Chondrocyte (in vitro differentiated cells): ENCODE measurements around the gene SFMBT2. TPM values are rescaled to one million over a fixed set of nuclear protein-coding genes. Genes with fewer than 3 reads are reported as not detected.
"Not testable (repeated sequence)": the region's sequence is repeated elsewhere in the genome, so short reads cannot be mapped to it uniquely, and the experiment has no call there.

Experiments used
- DNase-seq: peaks from one replicate; pipeline ENCODE4 v3.0.0; 2021; ENCODE audit warnings: mixed read lengths, low spot score
- H3K27ac Mint-ChIP-seq: one replicate; pipeline ENCODE4 v1.8.0; 2021; ENCODE audit warnings: mild to moderate bottlenecking, moderate library complexity, mixed read lengths; ENCODE audit not compliant: unreplicated experiment
- H3K27me3 Mint-ChIP-seq: 2 replicates; pipeline ENCODE4 v1.8.0; 2021; ENCODE audit warnings: low read depth, mixed read lengths
- H3K36me3 Mint-ChIP-seq: 2 replicates; pipeline ENCODE4 v1.8.0; 2021; ENCODE audit warnings: low read depth, mixed read lengths
- H3K4me1 Mint-ChIP-seq: 2 replicates; pipeline ENCODE4 v1.8.0; 2021; ENCODE audit warnings: low read depth, mild to moderate bottlenecking, mixed read lengths
- H3K4me3 Mint-ChIP-seq: one replicate; pipeline ENCODE4 v1.8.0; 2021; ENCODE audit warnings: mild to moderate bottlenecking, moderate library complexity, mixed read lengths; ENCODE audit not compliant: unreplicated experiment
- H3K9me3 Mint-ChIP-seq: 2 replicates; pipeline ENCODE4 v1.8.0; 2021; ENCODE audit warnings: low read depth, mixed read lengths
- CTCF ChIP-seq: fragments of 200-600 bp; sonication (generic); IDR thresholded peaks from 2 replicates; pipeline ENCODE4 v1.5.0; 2021; ENCODE audit warnings: antibody characterized with exemption, mild to moderate bottlenecking, moderate library complexity
- total RNA-seq: library from RNA; stranded (reverse); gene quantifications from 3 replicates; pipeline ENCODE4 v1.2.1, GENCODE V29; 2021

Gene SFMBT2
- total RNA-seq, 1 donor from 2014 or later, result 1.9 TPM

GRCh38 chr10:7193369-7193768 is 217.5 kb downstream of the SFMBT2 start:
- H3K36me3 Mint-ChIP-seq, result peaks cover 19% of the 10 kb centered on the region
- no peaks in the 10 kb centered on the region for H3K27me3 Mint-ChIP-seq
- no peak overlapping the region for H3K27ac Mint-ChIP-seq
- H3K4me1 Mint-ChIP-seq, result no peaks in the 10 kb centered on the region
- no peak overlapping the region for H3K4me3 Mint-ChIP-seq
- DNase-seq, result no peak
- no peak for TF ChIP-seq CTCF
- peaks cover 12% of the 10 kb centered on the region for H3K9me3 Mint-ChIP-seq

GRCh38 chr10:7192831-7193361 is 217.9 kb downstream of the SFMBT2 start:
- Mint-ChIP-seq H3K27ac (no peak overlapping the region), H3K4me1 (no peaks in the 10 kb centered on the region), H3K36me3 (peaks cover 19% of the 10 kb centered on the region), H3K4me3 (no peak overlapping the region), H3K27me3 (no peaks in the 10 kb centered on the region), H3K9me3 (peaks cover 12% of the 10 kb centered on the region)
- no peak for DNase-seq
- TF ChIP-seq CTCF, result no peak

GRCh38 chr10:7192061-7192460 is 218.8 kb downstream of the SFMBT2 start:
- Mint-ChIP-seq H3K36me3 (peaks cover 17% of the 10 kb centered on the region), H3K27me3 (no peaks in the 10 kb centered on the region), H3K9me3 (peaks cover 12% of the 10 kb centered on the region), H3K4me3 (no peak overlapping the region), H3K27ac (no peak overlapping the region), H3K4me1 (no peaks in the 10 kb centered on the region)
- no peak for TF ChIP-seq CTCF
- no peak for DNase-seq

- H3K36me3 Mint-ChIP-seq, H3K4me3 Mint-ChIP-seq, H3K27me3 Mint-ChIP-seq, H3K4me1 Mint-ChIP-seq, H3K27ac Mint-ChIP-seq, DNase-seq: not testable (repeated sequence)
- H3K9me3 Mint-ChIP-seq, result peaks cover 12% of the 10 kb centered on the region
Observed at GRCh38 chr10:7190772-7191171, 220.1 kb downstream of the SFMBT2 start.

GRCh38 chr10:7189909-7190308 is 220.9 kb downstream of the SFMBT2 start:
- peaks cover 3% of the 10 kb centered on the region for H3K9me3 Mint-ChIP-seq
- TF ChIP-seq CTCF, result no peak
- H3K4me3 Mint-ChIP-seq, result no peak overlapping the region
- no peak for DNase-seq
- no peaks in the 10 kb centered on the region for H3K27me3 Mint-ChIP-seq
- H3K4me1 Mint-ChIP-seq, result no peaks in the 10 kb centered on the region
- no peak overlapping the region for H3K27ac Mint-ChIP-seq
- peaks cover 5% of the 10 kb centered on the region for H3K36me3 Mint-ChIP-seq

GRCh38 chr10:7188456-7189050 is 222.3 kb downstream of the SFMBT2 start:
- no peak overlapping the region for H3K27ac Mint-ChIP-seq
- no peak for DNase-seq
- no peaks in the 10 kb centered on the region for H3K9me3 Mint-ChIP-seq
- no peaks in the 10 kb centered on the region for H3K27me3 Mint-ChIP-seq
- H3K4me3 Mint-ChIP-seq, result no peak overlapping the region
- no peak for TF ChIP-seq CTCF
- H3K4me1 Mint-ChIP-seq, result no peaks in the 10 kb centered on the region
- H3K36me3 Mint-ChIP-seq, result peaks cover 2% of the 10 kb centered on the region
